K562 (cell line): ENCODE measurements around the gene HNRNPD. TPM values are rescaled to one million over a fixed set of nuclear protein-coding genes. Genes with fewer than 3 reads are reported as not detected.
A peak's percentile ranks its signal among the peaks of the same experiment; 100 is the strongest.

ENCODE experiments used
- AFF4 ChIP-seq: sonication (generic); formaldehyde crosslinking; IDR thresholded peaks from 2 replicates; pipeline ENCODE4 v1.8.0; 2023; ENCODE audit warnings: mild to moderate bottlenecking, missing genetic modification reagents
- ELK3 ChIP-seq: fragments of 450-650 bp; formaldehyde crosslinking; IDR thresholded peaks from 2 replicates; pipeline ENCODE4 v1.4.0; 2020; ENCODE audit warnings: mild to moderate bottlenecking
- ETV5 ChIP-seq: sonication (generic); formaldehyde crosslinking; IDR thresholded peaks from 2 replicates; pipeline ENCODE4 v1.4.0; 2020; ENCODE audit warnings: low read depth, mild to moderate bottlenecking, missing genetic modification reagents
- HNRNPLL ChIP-seq: fragments of 200-400 bp; formaldehyde crosslinking; IDR thresholded peaks from 2 replicates; pipeline ENCODE4 v1.6.1; 2017; ENCODE audit warnings: low read length, low read depth, mild to moderate bottlenecking; ENCODE audit not compliant: poor library complexity, severe bottlenecking
- IFI16 ChIP-seq: fragments of 250-450 bp; sonication (Bioruptor Pico); IDR thresholded peaks from 2 replicates; pipeline ENCODE4 v2.1.2; 2022; ENCODE audit warnings: mild to moderate bottlenecking, inconsistent platforms
- JUN ChIP-seq, 2 experiments: sonication (generic) in 1 of 2; formaldehyde crosslinking in 1 of 2; IDR thresholded peaks; 2 replicates each; pipeline versions ENCODE4 v1.6.1 to v1.8.0; 2012 to 2022; ENCODE audit warnings: borderline replicate concordance in 2 of 2, mild to moderate bottlenecking in 2 of 2, improper control_type of control experiment in 1 of 2, low read depth in 1 of 2, low read length in 1 of 2, missing genetic modification reagents in 1 of 2
- RFX7 ChIP-seq: fragments of 250-450 bp; sonication (Bioruptor Pico); IDR thresholded peaks from 2 replicates; pipeline ENCODE4 v1.5.1; 2021; ENCODE audit warnings: mild to moderate bottlenecking
- TCF15 ChIP-seq: fragments of 250-450 bp; sonication (Bioruptor Pico); IDR thresholded peaks from 2 replicates; pipeline ENCODE4 v1.8.0; 2022; ENCODE audit warnings: moderate library complexity, mild to moderate bottlenecking, inconsistent platforms
- ZC3H4 ChIP-seq: sonication (generic); formaldehyde crosslinking; IDR thresholded peaks from 2 replicates; pipeline ENCODE4 v1.9.0; 2021; ENCODE audit warnings: missing genetic modification reagents, borderline replicate concordance
- ZC3H8 ChIP-seq: fragments of 450-650 bp; IDR thresholded peaks from 2 replicates; pipeline ENCODE4 v1.6.1; 2017
- ZNF253 ChIP-seq: fragments of 250-450 bp; sonication (Bioruptor Pico); conservative IDR thresholded peaks from 2 replicates; pipeline ENCODE4 v1.6.1; 2021; ENCODE audit warnings: mild to moderate bottlenecking
- ZNF354B ChIP-seq: fragments of 250-450 bp; sonication (Bioruptor Pico); IDR thresholded peaks from 2 replicates; pipeline ENCODE4 v1.4.0; 2020
- ZNF511 ChIP-seq: sonication (generic); formaldehyde crosslinking; IDR thresholded peaks from 2 replicates; pipeline ENCODE4 v1.8.0; 2022; ENCODE audit warnings: mild to moderate bottlenecking, missing genetic modification reagents
- ZNF583 ChIP-seq: fragments of 250-450 bp; sonication (Bioruptor Pico); IDR thresholded peaks from 2 replicates; pipeline ENCODE4 v1.4.0; 2020
- ZNF668 ChIP-seq: fragments of 250-450 bp; sonication (Bioruptor Pico); IDR thresholded peaks from 2 replicates; pipeline ENCODE4 v1.8.0; 2022; ENCODE audit warnings: mild to moderate bottlenecking, inconsistent platforms
- ZNF740 ChIP-seq, 3 experiments: fragments of 200-800 bp in 1 of 3; sonication (Bioruptor generic) in 1 of 3; sonication (generic) in 1 of 3; formaldehyde crosslinking in 1 of 3; IDR thresholded peaks; 2 replicates each; pipeline versions ENCODE4 v1.6.1 to v1.8.0; 2016 to 2022; ENCODE audit warnings: mild to moderate bottlenecking in 2 of 3, missing compliant biosample characterization in 2 of 3, missing genetic modification characterization in 2 of 3, missing genetic modification reagents in 1 of 3
- ZNF75A ChIP-seq: fragments of 450-650 bp; formaldehyde crosslinking; IDR thresholded peaks from 2 replicates; pipeline ENCODE4 v1.4.0; 2020; ENCODE audit warnings: mild to moderate bottlenecking
- polyA plus RNA-seq, 8 experiments: library from polyadenylated mRNA; depleted of rRNA in 4 of 8; stranded (reverse) in 5 of 8; unstranded in 3 of 8; fragments of >200 nt; fragmentation: Nextera tagmentation in 2 of 8; fragmentation: Illumina TruSeq in 1 of 8; extraction: Ambion mirVana in 2 of 8; extraction: Trizol in 1 of 8; gene quantifications; 2 replicates each; pipeline versions ENCODE4 v1.2.1 to v1.2.3, GENCODE V29; 2011 to 2014; ENCODE audit warnings: inconsistent platforms in 1 of 8, missing spikeins in 1 of 8
- total RNA-seq, 7 experiments: library from RNA; depleted of rRNA in 6 of 7; stranded (reverse); fragments of >200 nt in 6 of 7; fragmentation: Illumina TruSeq in 2 of 7; extraction: Trizol in 2 of 7; gene quantifications; 2 replicates each; pipeline versions ENCODE4 v1.2.1 to v1.2.3, GENCODE V29; 2011 to 2021; ENCODE audit warnings: low replicate concordance in 1 of 7

HNRNPD gene
- total and polyA plus RNA-seq, 9 of the 15 experiments (the other 6 are each of a cell fraction or from before 2014, with no cell fraction given), result 92.4 to 955 (median 160) TPM

GRCh38 chr4:82372517-82373485 lies 990 bp downstream of the HNRNPD start (continued):
- no peak; the same call in 1 of the 2 replicates for TF ChIP-seq ZNF511 (CRISPR knock-in tag)
- TF ChIP-seq TCF15 (CRISPR knock-in tag), result no peak
- TF ChIP-seq ETV5 (CRISPR knock-in tag), result no peak
- no peak for TF ChIP-seq IFI16 (CRISPR knock-in tag)
- TF ChIP-seq ZNF668 (CRISPR knock-in tag), result no peak
- TF ChIP-seq AFF4 (CRISPR knock-in tag), result peak; percentile 22; the same call in 1 of the 2 replicates
- no peak for TF ChIP-seq ZNF75A (CRISPR knock-in tag)
- no peak for TF ChIP-seq ZNF354B (CRISPR knock-in tag)
- no peak for TF ChIP-seq ZNF583 (CRISPR knock-in tag)
- no peak for TF ChIP-seq RFX7 (CRISPR knock-in tag)
- no peak for TF ChIP-seq JUN (IDR thresholded peaks at IDR 0.05; ENCODE audit: borderline replicate concordance, low read depth, low read length)
- TF ChIP-seq JUN (CRISPR knock-in tag; IDR thresholded peaks at IDR 0.05; ENCODE audit: borderline replicate concordance), result peak; percentile 3; the same call in 1 of the 2 replicates
- TF ChIP-seq ZNF253 (CRISPR knock-in tag), result no peak
- no peak for TF ChIP-seq ZC3H4 (CRISPR knock-in tag)
- no peak for TF ChIP-seq ZC3H8
- TF ChIP-seq ELK3, result no peak
- no peak for TF ChIP-seq ZNF740 (CRISPR knock-in tag; IDR thresholded peaks at IDR 0.05)
- no peak for TF ChIP-seq ZNF740 (tag; IDR thresholded peaks at IDR 0.05)
- TF ChIP-seq HNRNPLL, result peak; percentile 26
